GM21717 (cell line): Measurements from ENCODE around the gene MTG2.

Experiments
- ATAC-seq: cut with Tn5 transposase; IDR thresholded peaks from one replicate; pipeline ENCODE4 v1.9.1; 2021; ENCODE audit warnings: mild to moderate bottlenecking, moderate library complexity; ENCODE audit not compliant: unreplicated experiment

Gene MTG2

GRCh38 chr20:62182469-62183425 is at the start of gene MTG2:
Gene MTG2, plus strand, starts transcription at chr20:62183028. Its CDS starts 10,393 bp downstream, at chr20:62193421.
- peak; percentile 89 for ATAC-seq

- ATAC-seq, result no peak
These were observed 49.6 kb upstream of the MTG2 start for GRCh38 chr20:62133051-62133845.

GRCh38 chr20:62133864-62134263 is 49.0 kb upstream of the MTG2 start:
- ATAC-seq, result no peak

GRCh38 chr20:62134735-62135231 is 48.0 kb upstream of the MTG2 start:
- ATAC-seq, result no peak

GRCh38 chr20:62135573-62136266 is 47.1 kb upstream of the MTG2 start:
- no peak for ATAC-seq

GRCh38 chr20:62136283-62137091 is 46.3 kb upstream of the MTG2 start:
- ATAC-seq, result no peak

GRCh38 chr20:62137092-62137384 is 45.8 kb upstream of the MTG2 start:
- ATAC-seq, result no peak

- ATAC-seq, result no peak
These were observed 45.2 kb upstream of the MTG2 start for GRCh38 chr20:62137478-62138203.

- ATAC-seq, result no peak
These were observed 44.7 kb upstream of the MTG2 start for GRCh38 chr20:62138204-62138543.

- no peak for ATAC-seq
These were observed 43.9 kb upstream of the MTG2 start for GRCh38 chr20:62138912-62139311.

- ATAC-seq, result no peak
These were observed 43.2 kb upstream of the MTG2 start for GRCh38 chr20:62139636-62140035.

GRCh38 chr20:62141043-62141396 is 41.8 kb upstream of the MTG2 start:
- no peak for ATAC-seq

GRCh38 chr20:62141397-62142251 is 41.2 kb upstream of the MTG2 start:
- no peak for ATAC-seq

GRCh38 chr20:62142252-62143080 is 40.4 kb upstream of the MTG2 start:
- peak; percentile 14 for ATAC-seq

GRCh38 chr20:62143081-62143956 is 39.5 kb upstream of the MTG2 start, which contains the start of the genes PSMA7 and SS18L1:
Gene PSMA7, minus strand, starts transcription at chr20:62143394. Its CDS starts 91 bp downstream, at chr20:62143303.
Gene SS18L1, plus strand, starts transcription at chr20:62143769. Its CDS starts 52 bp downstream, at chr20:62143821.
- peak; percentile 68 for ATAC-seq

- ATAC-seq, result no peak
These were observed 38.6 kb upstream of the MTG2 start for GRCh38 chr20:62143957-62144825.
